Activated CD4-positive, CD25-positive, alpha-beta regulatory T cell treated with anti-CD3 and anti-CD28 coated beads, Interleukin-2, amount 50 U/mL, for 72 hours (primary cell): ENCODE data around the gene DAB1.

ENCODE experiments used
- DNase-seq: peaks from one replicate; pipeline ENCODE4 v3.0.0; 2021

The DAB1 gene

DNA sequence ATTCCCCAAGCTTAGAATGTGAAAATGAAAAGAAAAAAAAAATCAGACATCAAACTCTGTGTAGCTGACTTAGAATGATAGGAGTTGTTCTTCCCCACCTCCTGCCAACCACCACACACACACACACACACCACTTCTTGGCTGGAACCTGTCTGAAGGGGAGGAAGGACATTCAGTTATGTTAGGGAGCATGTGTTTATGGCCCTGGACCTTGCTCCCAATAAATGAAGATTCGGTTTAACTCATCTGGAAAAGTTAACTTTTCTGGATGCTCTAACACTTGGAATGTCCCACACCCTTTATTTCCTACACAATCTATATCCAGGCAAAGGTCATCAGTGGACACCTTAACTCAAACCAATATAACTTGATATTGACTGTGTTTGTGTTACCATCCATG lies 112.4 kb downstream of the DAB1 start:
- DNase-seq = no peak

- no peak for DNase-seq
Measured at GRCh38 chr1:57311006-57311405, 112.9 kb downstream of the DAB1 start.

DNA sequence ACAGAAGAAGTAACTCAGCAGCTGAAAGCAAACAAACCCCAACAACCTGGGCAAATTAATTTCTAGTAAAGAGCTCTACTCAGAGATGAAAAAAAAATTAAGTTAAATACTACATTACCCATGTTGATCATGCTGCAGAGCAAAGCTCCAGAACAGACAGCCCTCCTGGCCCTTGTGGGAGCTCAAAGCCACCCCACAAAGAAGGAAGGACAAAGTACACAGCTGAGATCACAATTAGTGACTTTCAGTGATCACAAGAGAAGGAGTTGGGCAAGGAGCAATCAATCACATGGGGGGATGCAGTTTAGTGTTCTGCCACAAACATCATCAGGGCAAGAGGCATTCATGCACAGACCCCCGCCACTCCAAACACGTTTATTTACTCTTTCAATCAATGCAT lies 114.2 kb downstream of the DAB1 start:
- no peak for DNase-seq

DNA sequence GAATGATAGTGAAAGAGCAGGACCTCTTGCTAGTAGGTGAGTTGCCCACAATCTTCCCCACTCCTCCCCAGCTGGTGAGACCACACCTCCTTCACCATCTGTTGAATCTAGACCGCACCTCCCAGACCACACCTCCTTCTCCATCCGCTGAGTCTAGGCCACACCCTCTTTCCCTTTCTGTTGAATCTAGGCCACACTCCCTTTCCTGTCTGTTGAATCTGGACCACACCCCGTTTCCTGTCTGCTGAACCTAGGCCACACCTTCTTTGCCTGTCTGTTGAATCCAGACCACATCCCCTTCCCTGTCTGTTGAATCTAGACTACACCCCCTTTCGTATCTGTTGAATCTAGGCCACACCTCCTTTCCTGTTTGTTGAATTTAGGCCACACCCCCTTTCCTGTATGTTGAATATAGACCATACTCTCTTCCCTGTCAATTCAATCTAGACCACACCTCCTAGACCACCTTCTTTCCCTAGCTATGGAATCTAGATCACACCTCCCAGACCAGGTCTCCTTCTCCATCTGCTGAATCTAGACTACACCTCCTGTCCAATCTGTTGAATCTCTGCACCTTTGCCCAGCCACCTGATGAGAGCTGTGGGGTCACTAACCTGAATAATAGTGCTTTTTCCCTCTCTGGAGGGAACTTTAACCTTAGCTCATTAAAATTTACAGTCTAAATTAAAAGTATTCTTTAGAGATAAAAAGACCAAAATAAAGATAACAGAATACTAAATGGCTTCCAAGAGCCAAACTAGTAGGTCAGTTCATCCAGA lies 116.3 kb downstream of the DAB1 start:
- no peak for DNase-seq

GRCh38 chr1:57304591-57304990 lies 119.3 kb downstream of the DAB1 start:
- no peak for DNase-seq

DNA sequence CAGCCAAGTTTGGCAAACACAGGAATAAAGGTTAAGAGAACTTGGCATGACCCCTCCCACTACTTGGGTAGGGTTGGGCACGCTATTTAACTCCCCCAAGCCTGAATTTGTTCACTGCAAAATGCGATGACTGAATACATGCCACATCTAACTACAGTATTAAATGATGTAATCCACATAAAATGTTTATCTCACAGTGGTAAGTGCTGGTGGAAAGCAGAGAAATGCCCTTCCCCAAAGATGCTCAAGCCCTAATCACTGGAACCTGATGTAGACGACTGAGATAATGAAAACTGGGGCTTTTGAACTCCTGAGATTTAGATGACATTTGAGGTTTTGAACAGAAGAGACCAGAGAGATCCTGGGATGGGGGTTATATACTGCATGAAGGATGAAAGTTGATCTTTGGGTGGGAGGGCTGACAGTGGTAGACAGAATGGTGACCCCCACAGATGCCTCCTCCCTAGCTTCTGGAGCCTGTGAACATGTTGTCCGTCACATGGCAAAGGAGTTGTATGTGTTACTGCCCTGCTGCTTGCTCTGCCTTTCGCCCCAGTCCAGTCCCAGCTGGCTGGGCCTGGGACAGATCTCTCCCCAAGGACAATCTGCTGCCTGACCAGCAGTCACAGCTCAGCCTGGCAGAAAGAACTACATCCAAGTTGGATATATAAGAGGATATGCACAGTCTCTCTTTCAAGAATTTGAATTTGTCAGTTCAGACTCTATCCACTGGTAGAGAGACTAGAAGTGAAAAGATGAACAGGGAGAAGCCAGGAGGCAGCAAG lies 120.9 kb downstream of the DAB1 start:
- no peak for DNase-seq

DNA sequence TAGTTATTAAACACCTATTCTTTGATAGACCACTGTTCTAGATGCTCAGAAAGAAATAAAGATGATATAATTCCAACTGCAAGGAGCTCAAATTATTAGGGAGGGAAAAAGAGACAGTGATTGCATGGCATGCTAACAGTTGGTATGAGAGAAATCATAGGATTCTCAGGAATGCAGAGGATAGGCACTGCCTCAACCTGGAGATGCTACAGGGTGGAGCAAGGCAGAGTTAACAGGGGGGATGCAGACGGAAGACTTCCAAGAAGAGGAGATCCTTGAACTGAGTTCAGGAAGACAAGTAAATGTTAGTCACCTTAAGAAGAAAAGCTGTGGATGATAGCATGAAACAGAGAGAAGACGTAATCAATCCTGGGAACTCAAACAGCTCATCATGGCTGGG lies 123.7 kb downstream of the DAB1 start:
- no peak for DNase-seq

- no peak for DNase-seq
Measured at GRCh38 chr1:57296726-57297250, 127.1 kb downstream of the DAB1 start.

GRCh38 chr1:57295326-57295725 lies 128.5 kb downstream of the DAB1 start:
- no peak for DNase-seq

GRCh38 chr1:57294177-57294576 lies 129.7 kb downstream of the DAB1 start:
- no peak for DNase-seq

DNA sequence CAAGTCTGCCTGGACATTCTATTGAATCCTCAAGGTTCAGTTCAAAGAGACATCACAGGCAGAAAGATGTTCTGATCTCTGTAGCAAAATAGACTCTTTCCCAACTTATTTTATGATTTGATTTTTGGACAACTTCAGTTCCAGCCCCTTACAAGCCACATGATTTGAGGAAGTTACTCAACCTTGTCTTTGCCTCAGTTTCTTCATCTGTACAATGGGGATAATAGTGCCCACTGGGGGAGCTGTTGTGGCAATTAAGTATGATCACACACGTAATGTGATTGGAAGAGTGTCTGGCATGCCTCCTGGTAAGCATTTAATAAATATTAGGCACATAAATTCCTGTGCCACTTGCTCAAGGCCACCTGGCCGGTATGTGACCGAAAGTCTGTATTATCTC lies 130.6 kb downstream of the DAB1 start:
- no peak for DNase-seq

DNA sequence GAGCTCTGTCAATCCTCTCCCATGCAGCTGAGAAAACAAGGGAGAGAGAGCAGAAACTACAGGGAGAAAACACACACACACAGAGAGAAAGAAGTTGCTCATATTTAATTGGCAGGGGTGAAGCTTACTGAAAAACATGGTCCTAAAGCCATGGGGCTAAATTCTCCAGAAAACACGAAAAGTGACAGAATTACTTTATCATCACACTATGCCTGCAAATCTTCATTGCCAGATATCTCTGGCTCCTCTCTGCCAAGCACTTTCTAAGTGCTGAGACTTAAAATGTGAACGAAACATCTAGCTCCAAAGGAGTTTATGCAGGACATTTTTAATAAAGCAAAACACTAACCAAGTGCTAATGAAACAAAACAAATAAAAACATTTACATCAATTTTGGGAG lies 134.1 kb downstream of the DAB1 start:
- no peak for DNase-seq

- no peak for DNase-seq
Measured at GRCh38 chr1:57285992-57286391, 137.9 kb downstream of the DAB1 start.

- no peak for DNase-seq
Measured at GRCh38 chr1:57282411-57282810, 141.4 kb downstream of the DAB1 start.

DNA sequence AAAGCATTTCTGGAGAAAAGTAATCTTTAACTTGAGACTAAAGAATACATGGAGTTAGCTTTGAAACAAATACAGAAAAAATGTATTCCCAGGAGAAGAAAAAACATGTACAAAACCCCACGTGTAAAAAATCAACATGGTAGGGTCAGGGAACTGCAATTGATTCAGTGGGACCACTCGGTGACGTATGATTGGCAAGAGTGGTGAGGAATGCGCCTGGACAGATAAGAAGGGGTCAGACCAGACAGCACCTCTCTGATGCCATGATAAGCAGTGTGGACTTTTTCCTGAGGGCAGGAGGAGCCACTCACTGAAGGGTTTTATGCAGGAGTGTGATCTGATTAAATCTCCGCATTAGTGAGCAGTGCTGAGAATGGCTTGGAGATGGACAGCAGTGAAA lies 142.5 kb downstream of the DAB1 start:
- no peak for DNase-seq

DNA sequence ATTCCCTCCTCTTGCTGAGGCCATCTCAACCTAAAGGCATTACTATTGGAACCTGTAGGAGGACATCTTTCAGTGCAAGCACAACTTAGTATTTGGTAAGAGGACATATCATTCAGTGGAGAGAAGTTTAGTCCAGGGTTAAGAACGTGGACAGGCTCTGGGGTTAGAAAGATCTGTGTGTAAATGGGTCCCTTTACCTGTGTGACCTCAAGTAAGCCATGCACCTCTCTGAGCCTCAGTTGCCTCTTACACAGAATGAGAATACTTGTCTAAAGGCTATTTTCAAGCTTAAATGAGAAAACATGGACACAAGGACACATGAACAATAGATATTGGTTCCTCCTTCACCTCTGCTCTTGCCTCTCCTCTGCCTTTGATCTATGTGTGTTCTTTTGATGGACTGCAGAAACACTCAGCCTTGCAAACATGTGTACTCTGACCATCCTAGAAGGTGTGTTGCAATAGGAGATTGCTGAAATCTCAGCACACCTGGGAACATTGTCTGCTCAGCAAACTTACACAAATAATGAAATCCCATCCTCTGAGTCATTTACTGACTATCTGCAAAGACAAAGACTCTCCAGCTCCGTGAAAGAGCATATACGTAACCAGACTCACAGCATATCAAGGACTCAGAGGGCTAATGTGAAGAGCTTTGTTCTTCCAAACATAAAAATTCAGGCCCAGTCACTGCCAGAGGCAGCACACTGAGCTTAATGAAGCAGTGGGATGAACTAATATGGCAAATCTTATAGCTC lies 143.8 kb downstream of the DAB1 start:
- DNase-seq = no peak

DNA sequence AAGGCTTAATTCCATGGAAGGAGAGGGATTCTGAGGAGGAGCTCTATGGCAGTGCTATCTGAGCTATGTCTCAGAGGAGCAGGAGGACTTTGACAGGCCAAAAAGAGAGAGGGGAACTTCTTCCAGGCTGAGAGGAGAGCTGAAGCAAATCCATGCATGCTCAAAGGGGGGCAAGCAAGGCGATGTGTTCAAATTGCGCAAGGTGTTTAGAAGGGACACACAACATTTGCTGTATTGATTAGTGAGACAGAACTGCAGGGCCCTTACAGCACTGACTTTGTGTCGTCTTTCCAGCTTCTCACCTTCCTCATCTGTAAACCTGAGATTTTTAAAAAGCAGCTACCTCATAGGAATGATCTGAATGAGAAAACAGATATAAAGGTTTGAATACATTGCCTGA lies 145.3 kb downstream of the DAB1 start:
- no peak for DNase-seq

DNA sequence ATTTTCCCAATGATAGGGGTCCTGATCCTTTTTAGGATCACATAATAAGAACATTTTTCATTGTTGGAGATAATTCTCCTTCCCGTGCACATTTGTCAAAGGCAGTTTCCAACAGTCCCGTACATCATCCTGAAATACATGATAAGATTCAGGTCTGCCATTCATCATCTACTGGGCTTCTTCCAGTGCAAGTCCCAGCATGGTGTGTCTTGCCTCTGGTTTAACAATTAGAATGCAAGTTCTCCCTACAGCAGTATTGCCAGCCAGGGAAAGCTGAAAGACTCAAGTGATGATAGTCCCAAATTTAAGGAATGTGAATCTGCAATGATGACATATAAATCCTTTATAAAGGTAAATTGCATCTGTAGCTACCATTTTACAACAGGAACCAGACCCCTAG lies 146.2 kb downstream of the DAB1 start:
- DNase-seq = no peak

DNA sequence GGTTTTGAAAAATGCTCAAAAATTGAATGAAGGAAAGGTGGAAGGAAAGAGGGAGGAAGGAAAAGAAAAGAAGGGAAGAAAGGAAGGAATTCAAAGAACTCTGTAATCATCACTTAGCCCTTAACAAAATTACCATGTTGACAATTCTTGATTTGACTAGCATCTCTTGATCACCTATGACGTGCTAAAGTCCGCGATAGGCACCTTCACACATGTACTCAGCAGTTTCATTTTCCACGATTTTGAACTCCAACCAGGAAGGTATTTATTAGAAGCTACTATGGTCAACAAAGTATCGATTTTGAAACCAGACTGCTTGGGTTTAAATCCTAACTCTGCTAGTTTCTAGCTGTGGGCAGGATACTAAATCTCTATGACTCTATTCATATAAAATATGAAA lies 146.9 kb downstream of the DAB1 start:
- no peak for DNase-seq

- DNase-seq = no peak
Measured at GRCh38 chr1:57272601-57273000, 151.3 kb downstream of the DAB1 start.

GRCh38 chr1:57272150-57272549 lies 151.7 kb downstream of the DAB1 start:
- no peak for DNase-seq

DNA sequence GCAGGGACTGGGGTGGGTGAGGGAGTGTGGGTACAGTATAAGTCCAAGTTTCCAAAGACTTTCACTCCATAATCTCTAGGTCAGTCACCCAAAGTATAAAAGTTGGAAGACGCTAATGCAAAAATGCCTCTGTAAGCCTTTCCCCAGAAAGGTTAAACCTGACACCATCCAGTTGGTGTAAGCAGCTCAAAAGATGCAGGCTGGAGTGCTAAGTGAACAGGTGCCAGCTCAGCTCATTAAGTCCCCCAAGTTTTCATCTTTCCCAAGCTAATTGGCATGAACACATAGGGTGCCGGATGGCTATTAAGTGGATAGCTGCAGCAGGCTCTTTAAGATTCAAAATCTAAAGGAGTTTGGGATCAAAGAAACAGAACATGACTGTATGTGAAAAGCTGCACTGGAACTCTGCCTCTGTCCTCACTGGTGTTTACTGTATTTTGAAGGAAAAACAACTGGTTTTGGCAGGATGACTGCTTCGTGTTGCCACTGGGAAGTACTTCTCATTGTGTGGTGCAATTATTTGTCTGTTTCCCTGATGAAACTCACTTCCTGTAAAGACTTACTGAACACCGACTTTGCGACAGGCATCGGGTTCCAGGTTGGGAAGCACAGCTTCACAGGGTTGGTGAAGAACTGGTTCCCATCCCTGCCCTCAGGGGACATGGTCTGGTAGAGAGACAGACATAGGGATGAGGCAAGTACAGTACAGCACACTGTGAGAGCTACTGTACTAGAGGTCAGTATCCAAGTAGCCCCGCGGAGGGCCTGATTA lies 152.7 kb downstream of the DAB1 start:
- DNase-seq = no peak
